GM19043 (cell line): ENCODE data around the gene CADM3.

Experiments
- ATAC-seq: cut with Tn5 transposase; IDR thresholded peaks from one replicate; pipeline ENCODE4 v1.9.1; 2021; ENCODE audit warnings: low read depth; ENCODE audit not compliant: unreplicated experiment

The CADM3 gene

GRCh38 chr1:159172614-159173291, 1.3 kb downstream of the CADM3 start:
- ATAC-seq = no peak

GRCh38 chr1:159173320-159173719, 1.9 kb downstream of the CADM3 start:
- no peak for ATAC-seq

DNA sequence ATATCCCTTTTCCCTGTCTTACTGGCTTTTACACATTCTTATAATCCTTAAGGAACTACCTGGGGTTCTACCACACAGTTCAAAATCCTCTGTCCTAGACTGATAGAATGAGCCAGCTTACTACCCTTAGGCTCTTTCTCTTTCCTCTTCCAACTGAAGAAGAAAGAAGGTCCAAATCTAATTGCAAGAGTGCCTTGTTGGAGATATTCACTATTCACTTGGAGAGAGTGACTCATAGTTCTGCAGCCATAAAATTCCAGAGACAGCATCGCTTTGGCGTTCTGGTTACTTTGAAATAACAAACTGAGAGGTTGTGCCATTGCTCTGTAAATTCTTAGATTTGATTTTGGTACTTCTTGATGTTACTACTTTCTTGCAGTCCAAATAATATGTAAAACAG, 4.2 kb downstream of the CADM3 start:
- ATAC-seq = no peak

- peak; percentile 61 for ATAC-seq
These were observed 6.0 kb downstream of the CADM3 start for GRCh38 chr1:159177272-159177907.

- no peak for ATAC-seq
These were observed 8.5 kb downstream of the CADM3 start for GRCh38 chr1:159179906-159180305.

GRCh38 chr1:159180516-159180915, 9.1 kb downstream of the CADM3 start:
- ATAC-seq = no peak

DNA sequence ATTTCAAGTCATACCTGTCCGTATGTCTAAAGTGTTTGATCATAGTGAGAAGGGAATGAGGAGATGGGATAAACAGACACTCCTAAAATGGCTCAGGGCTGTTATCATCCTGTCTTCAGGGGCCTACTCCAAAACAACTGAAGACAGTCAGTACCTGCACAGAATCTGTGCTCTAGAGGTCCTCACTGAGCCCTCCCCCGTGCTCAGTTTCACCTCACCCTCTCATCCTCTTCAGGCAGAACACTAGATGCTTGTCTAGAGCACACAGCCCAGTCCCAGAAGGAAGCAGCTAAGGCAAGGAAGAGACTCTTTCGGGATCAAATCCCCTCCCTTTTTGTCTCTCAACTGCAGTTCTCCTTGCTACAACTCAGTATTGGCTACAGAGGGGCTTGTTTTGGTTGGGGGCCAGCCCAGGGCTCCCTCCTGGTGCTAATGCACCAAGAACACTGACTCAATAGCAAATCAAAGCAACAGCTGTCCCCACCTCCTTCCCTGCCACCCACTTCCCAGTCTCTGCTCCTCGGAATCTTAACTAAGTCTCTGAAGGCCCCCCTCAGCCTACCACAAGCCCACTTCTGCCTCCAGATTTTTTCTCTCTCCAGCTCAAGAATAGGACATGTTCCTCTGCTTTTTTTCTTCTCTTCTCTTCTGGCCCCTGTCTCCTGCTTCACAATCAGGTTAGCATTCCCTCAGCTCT, 10.1 kb downstream of the CADM3 start:
- ATAC-seq = no peak

DNA sequence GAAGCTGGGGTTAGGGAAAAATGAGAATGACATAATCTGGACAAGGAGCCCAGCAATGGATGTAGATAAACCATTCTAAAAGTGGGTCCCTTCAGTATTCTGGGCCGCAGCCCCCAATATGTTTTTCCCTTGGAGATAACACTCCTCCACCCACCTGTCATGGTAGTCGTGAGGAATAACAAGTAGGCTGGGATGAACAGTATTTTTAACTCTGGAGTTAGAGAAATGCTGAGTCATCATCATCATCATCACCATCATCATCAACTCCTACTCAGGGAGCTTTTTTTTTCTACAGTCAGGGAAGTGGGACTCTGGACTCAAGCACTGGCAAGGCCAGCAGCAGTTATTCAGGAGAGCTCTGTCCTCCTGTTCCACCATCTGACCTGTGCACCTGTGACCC, 12.8 kb downstream of the CADM3 start:
- ATAC-seq = no peak

- ATAC-seq = no peak
These were observed 13.7 kb downstream of the CADM3 start for GRCh38 chr1:159185121-159185520.

DNA sequence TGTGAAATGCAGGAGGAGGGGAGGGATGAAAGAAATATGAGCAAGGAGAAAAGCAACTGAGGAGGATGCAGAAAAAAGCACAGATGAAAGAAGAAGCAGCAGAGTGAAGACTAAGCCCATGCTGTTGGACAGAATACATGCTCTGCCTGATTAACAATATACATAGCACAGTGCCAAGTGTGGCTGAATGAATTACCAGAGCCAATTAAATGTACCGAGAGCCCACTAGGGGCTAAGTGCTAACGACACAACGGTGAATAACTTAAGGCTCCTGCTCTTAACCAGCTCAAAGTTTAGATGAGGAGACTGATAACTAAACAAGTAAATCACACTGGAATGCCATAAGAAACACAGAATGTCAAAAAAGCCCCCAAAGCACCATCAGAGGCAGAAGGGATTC, 15.6 kb downstream of the CADM3 start:
- no peak for ATAC-seq

DNA sequence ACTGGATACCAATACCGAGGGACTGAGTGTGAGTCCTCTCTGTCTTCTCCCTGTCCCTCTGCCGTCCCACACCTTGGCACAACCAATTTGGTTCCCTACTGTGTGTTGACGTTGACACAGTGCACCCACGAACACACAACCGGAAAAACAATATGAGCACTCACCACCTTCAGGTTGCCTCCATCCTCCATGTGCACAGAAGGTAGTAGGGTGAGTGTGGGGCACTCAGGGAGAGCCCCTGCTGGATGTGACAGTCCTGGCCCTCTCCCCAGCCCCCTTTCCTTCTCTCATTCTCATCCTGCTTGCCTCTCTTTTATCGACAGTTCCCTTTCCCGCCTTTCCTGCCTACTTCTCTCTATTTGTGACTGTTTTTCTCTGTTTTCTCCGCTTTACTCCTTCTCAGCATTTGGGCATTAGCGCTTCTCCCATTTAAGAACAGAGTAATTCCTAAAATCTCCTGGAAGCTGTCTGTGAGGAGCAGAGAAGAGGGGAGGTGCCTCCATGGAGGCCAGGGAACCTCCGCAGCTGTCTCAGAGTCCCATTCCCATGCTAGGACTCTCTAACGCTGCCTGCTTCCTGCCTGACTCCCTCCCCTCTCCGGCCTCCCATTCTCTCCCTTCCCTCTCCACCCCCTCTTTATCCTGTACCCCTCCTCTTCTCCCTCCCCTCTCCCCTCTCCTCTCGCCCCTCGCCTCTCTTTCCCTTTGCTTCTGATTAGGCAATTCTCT, 16.4 kb downstream of the CADM3 start:
- no peak for ATAC-seq

DNA sequence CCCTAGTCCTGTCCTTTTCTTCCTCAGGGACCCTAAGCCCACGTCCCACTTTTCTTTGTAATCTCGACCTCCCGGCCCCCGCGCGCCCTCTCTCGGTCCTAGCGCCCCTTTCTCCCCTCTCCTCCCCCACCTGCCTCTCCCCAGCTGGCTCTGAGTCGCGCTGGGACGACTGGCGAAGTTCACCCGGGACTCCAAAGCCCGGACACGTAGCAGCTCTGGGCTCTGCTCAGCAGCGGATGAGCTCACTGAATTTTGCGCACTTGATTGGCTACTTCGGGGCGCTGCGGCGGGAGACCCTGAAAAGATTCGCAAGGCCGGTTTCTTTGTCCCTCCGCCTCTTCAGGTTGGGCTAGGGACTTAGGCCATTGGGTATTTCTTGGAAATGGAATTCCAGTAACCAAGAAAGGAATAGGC, 17.0 kb downstream of the CADM3 start:
- peak; percentile 70 for ATAC-seq

- no peak for ATAC-seq
These were observed 19.0 kb downstream of the CADM3 start for GRCh38 chr1:159190441-159190840.

GRCh38 chr1:159196543-159196942, 25.1 kb downstream of the CADM3 start:
- ATAC-seq = no peak

- ATAC-seq = peak; percentile 82
These were observed 26.4 kb downstream of the CADM3 start for GRCh38 chr1:159197561-159198557.

GRCh38 chr1:159199901-159200300, 28.5 kb downstream of the CADM3 start:
- no peak for ATAC-seq

DNA sequence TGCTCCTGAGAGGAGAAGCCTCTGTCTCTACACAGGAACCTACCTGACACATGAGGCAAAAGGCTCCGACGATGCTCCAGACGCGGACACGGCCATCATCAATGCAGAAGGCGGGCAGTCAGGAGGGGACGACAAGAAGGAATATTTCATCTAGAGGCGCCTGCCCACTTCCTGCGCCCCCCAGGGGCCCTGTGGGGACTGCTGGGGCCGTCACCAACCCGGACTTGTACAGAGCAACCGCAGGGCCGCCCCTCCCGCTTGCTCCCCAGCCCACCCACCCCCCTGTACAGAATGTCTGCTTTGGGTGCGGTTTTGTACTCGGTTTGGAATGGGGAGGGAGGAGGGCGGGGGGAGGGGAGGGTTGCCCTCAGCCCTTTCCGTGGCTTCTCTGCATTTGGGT, 29.4 kb downstream of the CADM3 start:
- ATAC-seq = no peak

DNA sequence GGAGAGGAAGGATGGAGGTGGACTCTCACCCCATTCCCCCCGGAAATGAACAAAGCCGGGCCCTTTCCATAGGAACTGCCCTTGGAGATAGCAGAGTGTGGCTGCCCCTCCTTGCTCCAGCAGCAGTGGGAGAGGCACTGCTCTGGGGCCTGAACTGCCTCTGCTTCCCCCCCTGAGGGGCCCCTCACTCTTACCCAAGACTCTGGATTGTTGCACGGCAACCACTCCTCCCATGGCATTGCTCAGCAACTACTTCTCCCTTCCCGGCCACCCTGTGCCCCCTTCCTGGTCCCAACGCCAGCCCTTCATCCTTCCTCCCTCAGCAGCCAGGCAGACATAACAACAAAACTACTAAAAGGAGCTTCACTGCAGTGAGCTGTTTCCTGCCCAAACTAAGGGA, 30.2 kb downstream of the CADM3 start:
- ATAC-seq = no peak

DNA sequence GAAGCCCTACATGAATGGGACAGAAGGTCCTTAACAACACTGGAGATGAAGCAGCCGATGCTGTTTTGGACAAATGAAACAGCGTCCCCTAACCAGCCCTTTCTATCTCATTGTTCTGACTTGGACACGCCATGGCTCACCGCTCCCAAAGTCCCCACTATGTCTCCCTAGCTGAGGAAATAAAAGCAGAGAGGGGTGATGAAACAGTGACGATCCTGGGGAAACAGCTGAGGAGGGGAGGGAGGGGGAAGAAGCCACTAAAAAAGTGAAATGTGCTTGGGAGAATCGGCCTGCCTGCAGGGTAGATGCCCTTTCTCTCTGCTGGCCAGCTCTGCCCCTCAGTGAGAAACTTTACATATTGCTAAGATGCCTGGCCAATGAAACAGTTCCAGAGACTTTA, 32.2 kb downstream of the CADM3 start:
- ATAC-seq = no peak
